ENCODE data around the gene PLCD3. TPM values are rescaled to one million over a fixed set of nuclear protein-coding genes. Genes with fewer than 3 reads are reported as not detected.
A peak's percentile ranks its signal among the peaks of the same experiment; 100 is the strongest.

Gene PLCD3
- total and polyA plus RNA-seq, 11 donors: 92.8 to 207 (median 114) TPM

- ATAC-seq: no peak
- WGBS, 4 donors: 64 to 75% (median 69%) methylated on average over 4 to 9 of the region's 9 CpGs
- peak overlapping the region in 9 of 12 donors; percentile 18 to 90 (median 39) for H3K27ac ChIP-seq
- TF ChIP-seq CTCF (IDR thresholded peaks at IDR 0.05): no peak
- TF ChIP-seq POLR2A (IDR thresholded peaks at IDR 0.05): no peak
- peaks cover 0 to 73% (median 59%) of the 10 kb centered on the region in 9 donors for H3K36me3 ChIP-seq
- no peak overlapping the region for H3K4me3 ChIP-seq
- H3K4me1 ChIP-seq: peaks cover 0 to 92% (median 44%) of the 10 kb centered on the region in 12 donors
- no peaks in the 10 kb centered on the region for H3K9me3 ChIP-seq
- DNase-seq: no peak
- intact Hi-C loops (cut with DNase I): no loop called here
- no peaks in the 10 kb centered on the region for H3K27me3 ChIP-seq
These were observed 24.3 kb downstream of the PLCD3 start for GRCh38 chr17:45108051-45108450.

GRCh38 chr17:45107293-45108010 lies 24.9 kb downstream of the PLCD3 start:
- H3K27ac ChIP-seq: peak overlapping the region in 8 of 12 donors; percentile 18 to 87 (median 30)
- H3K4me1 ChIP-seq: peaks cover 0 to 96% (median 46%) of the 10 kb centered on the region in 12 donors
- H3K9me3 ChIP-seq: no peaks in the 10 kb centered on the region
- H3K27me3 ChIP-seq: no peaks in the 10 kb centered on the region
- no peak for DNase-seq
- peaks cover 0 to 73% (median 60%) of the 10 kb centered on the region in 9 donors for H3K36me3 ChIP-seq
- 69 to 79% (median 77%) methylated on average over 6 to 13 of the region's 13 CpGs for WGBS, 4 donors
- H3K4me3 ChIP-seq: no peak overlapping the region
- no peak for ATAC-seq
- TF ChIP-seq POLR2A (IDR thresholded peaks at IDR 0.05) (no peak), CTCF (IDR thresholded peaks at IDR 0.05) (no peak)
- intact Hi-C loops (cut with DNase I): no loop called here

GRCh38 chr17:45106582-45106981 lies 25.7 kb downstream of the PLCD3 start:
- Histone ChIP-seq H3K27ac (peak overlapping the region in 7 of 12 donors; percentile 0 to 73 (median 24)), H3K4me3 (no peak overlapping the region), H3K9me3 (no peaks in the 10 kb centered on the region), H3K36me3 (peaks cover 0 to 77% (median 66%) of the 10 kb centered on the region in 9 donors), H3K4me1 (peaks cover 0 to 96% (median 49%) of the 10 kb centered on the region in 12 donors), H3K27me3 (no peaks in the 10 kb centered on the region)
- ATAC-seq: no peak
- no peak for DNase-seq
- intact Hi-C loops (cut with DNase I): no loop called here
- no peak for TF ChIP-seq CTCF (IDR thresholded peaks at IDR 0.05)
- no peak for TF ChIP-seq POLR2A (IDR thresholded peaks at IDR 0.05)
- WGBS, 4 donors: 66 to 71% (median 70%) methylated on average over 5 of the region's 5 CpGs

- Histone ChIP-seq H3K27me3 (no peaks in the 10 kb centered on the region), H3K4me3 (no peak overlapping the region), H3K4me1 (peaks cover 0 to 95% (median 50%) of the 10 kb centered on the region in 12 donors), H3K9me3 (no peaks in the 10 kb centered on the region), H3K27ac (peak overlapping the region in 7 of 12 donors; percentile 0 to 73 (median 24)), H3K36me3 (peaks cover 0 to 82% (median 70%) of the 10 kb centered on the region in 9 donors)
- ATAC-seq: no peak
- no peak for TF ChIP-seq POLR2A (IDR thresholded peaks at IDR 0.05)
- TF ChIP-seq CTCF (IDR thresholded peaks at IDR 0.05): no peak
- no peak for DNase-seq
- 67 to 71% (median 69%) methylated on average over 5 of the region's 5 CpGs for WGBS, 4 donors
- intact Hi-C loops (cut with DNase I): no loop called here
These were observed 26.2 kb downstream of the PLCD3 start for GRCh38 chr17:45106096-45106495.
